Measurements from ENCODE around the gene TAOK1.

TAOK1 gene

GRCh38 chr17:29379084-29379991 is 10.8 kb upstream of the TAOK1 start:
- no peak for DNase-seq

- DNase-seq, result no peak
Observed at GRCh38 chr17:29383686-29384085, 6.5 kb upstream of the TAOK1 start.

GRCh38 chr17:29384901-29385300 is 5.3 kb upstream of the TAOK1 start:
- no peak for DNase-seq

GRCh38 chr17:29386760-29387159 is 3.4 kb upstream of the TAOK1 start:
- DNase-seq, result no peak

- no peak for DNase-seq
Observed at GRCh38 chr17:29388937-29389336, 1.2 kb upstream of the TAOK1 start.

- DNase-seq, result no peak
Observed at GRCh38 chr17:29390851-29391631, 878 bp downstream of the TAOK1 start.

GRCh38 chr17:29393436-29393835 is 3.3 kb downstream of the TAOK1 start:
- DNase-seq, result no peak

- no peak for DNase-seq
Observed at GRCh38 chr17:29394761-29395160, 4.6 kb downstream of the TAOK1 start.

- DNase-seq, result no peak
Observed at GRCh38 chr17:29396066-29396465, 5.9 kb downstream of the TAOK1 start.

- no peak for DNase-seq
Observed at GRCh38 chr17:29399634-29400033, 9.5 kb downstream of the TAOK1 start.

GRCh38 chr17:29400818-29401217 is 10.7 kb downstream of the TAOK1 start:
- no peak for DNase-seq

- no peak for DNase-seq
Observed at GRCh38 chr17:29401258-29401657, 11.1 kb downstream of the TAOK1 start.

GRCh38 chr17:29407856-29408255 is 17.7 kb downstream of the TAOK1 start:
- DNase-seq, result no peak

GRCh38 chr17:29409963-29410362 is 19.8 kb downstream of the TAOK1 start:
- DNase-seq, result no peak

GRCh38 chr17:29412780-29413565 is 22.8 kb downstream of the TAOK1 start:
- DNase-seq, result no peak

GRCh38 chr17:29420128-29420527 is 30.0 kb downstream of the TAOK1 start:
- no peak for DNase-seq

GRCh38 chr17:29430275-29430674 is 40.1 kb downstream of the TAOK1 start:
- no peak for DNase-seq

- DNase-seq, result no peak
Observed at GRCh38 chr17:29433541-29433940, 43.4 kb downstream of the TAOK1 start.

- DNase-seq, result no peak
Observed at GRCh38 chr17:29434550-29434949, 44.4 kb downstream of the TAOK1 start.

GRCh38 chr17:29442451-29442850 is 52.3 kb downstream of the TAOK1 start:
- DNase-seq, result no peak

- DNase-seq, result no peak
Observed at GRCh38 chr17:29443041-29443739, 53.0 kb downstream of the TAOK1 start.

GRCh38 chr17:29444589-29444988 is 54.4 kb downstream of the TAOK1 start:
- no peak for DNase-seq

- no peak for DNase-seq
Observed at GRCh38 chr17:29445844-29446243, 55.7 kb downstream of the TAOK1 start.
